GM12864 (cell line): ENCODE measurements around the gene MAP7D2.

Experiments
- DNase-seq: peaks from one replicate; pipeline ENCODE4 v3.0.0-alpha.2; 2011; ENCODE audit warnings: low read depth
- H3K4me3 ChIP-seq: 2 replicates; pipeline ENCODE4 v1.5.1; 2011; ENCODE audit warnings: mild to moderate bottlenecking, low read depth, low read length, control low read depth
- CTCF ChIP-seq: IDR thresholded peaks from 2 replicates; pipeline ENCODE4 v1.5.1; 2011; ENCODE audit warnings: low read depth, mild to moderate bottlenecking, moderate library complexity, low read length, control low read depth, inconsistent platforms; ENCODE audit errors: missing control alignments

Gene MAP7D2

GRCh38 chrX:20007962-20008622 is 108.6 kb downstream of the MAP7D2 start:
- no peak for TF ChIP-seq CTCF
- no peak overlapping the region for H3K4me3 ChIP-seq
- no peak for DNase-seq

GRCh38 chrX:20005883-20006282 is 110.8 kb downstream of the MAP7D2 start:
- no peak for DNase-seq
- TF ChIP-seq CTCF: no peak

GRCh38 chrX:20001588-20001987 is 115.1 kb downstream of the MAP7D2 start:
- no peak overlapping the region for H3K4me3 ChIP-seq
- TF ChIP-seq CTCF: no peak
- no peak for DNase-seq

More at GRCh38 chrX:20005883-20006282, 110.8 kb downstream of the MAP7D2 start:
- no peak overlapping the region for H3K4me3 ChIP-seq

- H3K4me3 ChIP-seq: peak overlapping the region; percentile 45
Measured at GRCh38 chrX:19991350-19991718, 125.4 kb downstream of the MAP7D2 start.

GRCh38 chrX:19990556-19991349 is 126.0 kb downstream of the MAP7D2 start, which contains the start of gene BCLAF3:
Gene BCLAF3 (minus strand): TSS chrX:19991061. CDS start chrX:19970264, 20,797 bp downstream.
- peak within 1 kb of the TSS; percentile 74 for H3K4me3 ChIP-seq
- TF ChIP-seq CTCF: peak; percentile 55
- DNase-seq: peak; percentile 46

More at GRCh38 chrX:19991350-19991718, 125.4 kb downstream of the MAP7D2 start:
- no peak for TF ChIP-seq CTCF
- DNase-seq: no peak

- peak overlapping the region; percentile 74 for H3K4me3 ChIP-seq
- DNase-seq: no peak
- TF ChIP-seq CTCF: no peak
Measured at GRCh38 chrX:19990151-19990555, 126.6 kb downstream of the MAP7D2 start.
